HG03097 (cell line): Measurements from ENCODE around the gene ZC3H15.
"Not testable (repeated sequence)": the region's sequence is repeated elsewhere in the genome, so short reads cannot be mapped to it uniquely, and the experiment has no call there.

ENCODE experiments used
- ATAC-seq: cut with Tn5 transposase; IDR thresholded peaks from one replicate; pipeline ENCODE4 v1.9.1; 2021; ENCODE audit not compliant: unreplicated experiment, low FRiP score

Gene ZC3H15

DNA sequence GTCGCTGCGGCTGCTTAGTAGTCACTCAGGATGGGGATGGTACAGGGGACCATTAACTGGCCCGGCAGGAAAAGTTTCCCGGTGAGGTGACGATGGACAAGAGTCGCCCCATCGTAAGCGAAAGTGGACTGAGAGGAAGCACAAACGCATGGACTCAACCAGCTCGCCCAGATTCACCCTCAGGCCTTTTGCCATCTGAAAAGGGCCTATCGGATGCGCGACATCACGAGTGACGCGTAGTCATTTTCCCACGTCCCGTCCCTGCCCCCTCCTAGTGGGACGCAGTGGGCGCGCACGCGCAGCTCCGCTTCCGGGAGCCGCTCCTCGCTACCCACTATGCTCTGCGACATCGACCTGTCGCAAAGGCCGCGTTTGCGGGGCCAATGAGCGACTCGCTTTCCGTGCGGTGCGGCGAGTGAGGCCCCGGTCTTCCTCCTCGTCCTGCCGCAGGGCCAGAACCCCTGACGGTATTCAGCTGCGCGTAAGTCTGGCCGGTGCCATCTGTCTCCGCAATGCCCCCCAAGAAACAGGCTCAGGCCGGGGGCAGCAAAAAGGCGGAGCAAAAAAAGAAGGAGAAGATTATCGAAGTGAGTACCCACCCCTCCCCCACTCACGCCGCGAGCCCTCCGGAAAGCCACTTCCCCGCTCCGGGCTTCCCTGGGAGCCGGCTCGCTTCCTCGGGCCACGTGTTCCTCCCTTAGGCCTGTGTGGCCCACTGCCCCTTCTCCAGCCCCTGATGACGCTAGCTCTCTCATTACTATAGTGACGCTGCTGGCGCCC, at the start of gene ZC3H15:
TSS of gene ZC3H15 (plus strand) at position 390 of the 780 bp plus-strand sequence. CDS start at position 513, 123 bp downstream.
- ATAC-seq: peak; percentile 91

GRCh38 chr2:186437719-186438118, 48.3 kb upstream of the ZC3H15 start:
- ATAC-seq: no peak

- ATAC-seq: not testable (repeated sequence)
Observed at GRCh38 chr2:186439673-186440095, 46.4 kb upstream of the ZC3H15 start.

GRCh38 chr2:186440506-186440905, 45.6 kb upstream of the ZC3H15 start:
- no peak for ATAC-seq

DNA sequence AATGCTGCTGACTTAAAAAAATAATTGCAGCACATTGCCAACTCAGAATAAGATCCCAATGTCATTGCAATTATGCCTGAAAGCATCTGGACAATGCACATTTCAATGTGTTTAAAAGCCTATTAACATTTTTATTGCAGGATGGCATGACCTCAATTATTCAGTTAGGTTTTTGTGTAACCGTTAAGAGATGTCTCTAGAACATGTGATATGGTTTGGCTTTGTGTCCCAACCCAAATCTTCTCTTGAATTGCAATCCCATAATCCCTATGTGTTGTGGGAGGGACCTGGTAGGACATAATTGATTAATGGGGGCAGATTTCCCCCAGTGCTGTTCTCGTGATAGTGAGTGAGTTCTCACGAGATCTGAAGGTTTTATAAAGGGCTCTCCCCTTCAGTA, 43.2 kb upstream of the ZC3H15 start:
- ATAC-seq: no peak

DNA sequence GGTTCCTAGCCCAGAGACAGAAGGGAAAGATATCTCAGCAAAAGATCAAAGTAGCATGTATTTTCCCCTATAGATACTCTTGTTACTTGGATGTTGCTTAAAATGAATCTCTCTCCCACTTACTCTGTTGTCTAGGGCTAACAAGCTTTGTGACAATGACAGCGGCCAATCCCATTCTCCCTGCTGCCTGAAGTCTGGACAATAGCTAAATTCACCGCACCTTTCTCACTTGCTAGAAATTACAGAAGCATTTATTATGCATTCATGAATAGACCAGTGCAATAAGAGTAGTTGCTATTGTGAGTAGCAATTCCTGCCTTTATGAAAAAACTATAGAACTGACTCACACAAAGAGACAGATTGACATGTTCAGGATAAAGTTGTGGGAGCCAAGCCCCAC, 42.2 kb upstream of the ZC3H15 start:
- no peak for ATAC-seq

DNA sequence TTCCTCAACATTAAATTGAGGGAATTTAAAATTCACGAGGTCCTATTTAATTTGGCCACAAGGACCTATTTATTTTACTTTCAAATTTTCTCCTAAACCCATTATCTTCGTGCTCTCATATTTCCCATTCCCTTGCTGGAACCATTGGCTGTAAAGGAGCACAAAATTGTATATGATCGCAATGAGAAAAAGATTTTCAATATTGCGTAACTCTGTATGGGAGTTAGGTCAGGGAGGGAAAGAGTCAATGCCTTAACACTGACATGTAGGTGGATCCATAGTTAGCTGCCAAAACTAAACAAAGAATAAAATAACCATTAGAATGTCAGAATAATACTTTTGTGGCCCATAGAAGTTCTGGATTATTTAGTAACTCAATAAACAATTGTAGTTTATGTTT, 40.6 kb upstream of the ZC3H15 start:
- ATAC-seq: no peak

DNA sequence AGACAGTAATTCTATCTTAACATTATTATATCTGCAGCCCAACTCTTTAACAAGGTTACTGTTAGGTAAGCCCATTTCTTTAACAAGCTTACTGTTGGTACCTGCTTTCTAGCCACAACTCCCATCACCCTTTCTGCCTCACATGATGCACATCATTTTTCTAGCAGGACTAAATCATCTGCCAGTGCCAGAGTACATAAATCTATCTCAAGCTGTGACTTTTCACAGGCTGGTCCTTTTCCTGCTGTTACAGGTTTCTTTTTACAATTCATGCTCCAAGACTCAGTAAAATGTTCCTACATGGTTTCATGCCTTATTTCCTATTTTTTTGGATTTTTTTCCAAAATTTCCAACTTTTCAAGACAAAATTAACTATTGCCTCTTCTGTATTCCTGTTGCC, 30.4 kb upstream of the ZC3H15 start:
- no peak for ATAC-seq

DNA sequence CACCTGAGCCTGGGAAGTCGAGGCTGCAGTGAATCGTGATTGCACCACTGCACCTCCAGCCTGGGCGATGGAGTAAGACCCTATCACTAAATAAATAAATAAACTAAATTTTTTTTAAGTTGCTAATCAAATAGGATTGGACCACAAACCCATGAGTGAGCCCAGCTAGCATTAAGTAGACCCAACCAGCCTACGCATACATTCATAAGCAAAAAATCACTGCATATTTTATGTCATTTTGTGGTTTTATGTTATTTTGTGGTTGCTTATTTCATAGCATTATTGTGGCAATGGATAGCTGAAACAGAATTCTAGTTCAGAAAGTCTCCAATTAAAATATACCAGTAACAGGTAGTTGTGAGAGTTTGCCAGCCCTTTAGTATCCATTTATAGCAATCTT, 29.1 kb upstream of the ZC3H15 start:
- no peak for ATAC-seq

GRCh38 chr2:186457908-186458307, 28.2 kb upstream of the ZC3H15 start:
- no peak for ATAC-seq

GRCh38 chr2:186459009-186459408, 27.1 kb upstream of the ZC3H15 start:
- ATAC-seq: no peak

DNA sequence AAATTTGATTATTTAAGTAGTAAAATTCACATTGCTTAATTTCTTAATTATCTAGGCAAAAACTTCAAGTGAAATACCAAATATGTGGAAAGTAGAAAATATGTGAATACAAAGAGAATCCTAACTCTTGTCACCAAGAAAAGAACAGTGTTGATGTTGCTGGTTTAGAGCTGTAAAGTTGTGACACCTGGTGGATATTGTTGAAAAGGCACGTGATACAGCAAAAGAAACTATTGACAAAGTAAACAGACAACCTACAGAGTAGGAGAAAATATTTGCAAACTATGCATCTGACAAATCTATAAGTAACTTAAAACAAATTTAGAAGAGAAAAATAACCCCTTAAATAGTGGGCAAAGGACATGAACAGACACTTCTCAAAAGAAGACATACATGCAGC, 25.6 kb upstream of the ZC3H15 start:
- peak; percentile 51 for ATAC-seq

DNA sequence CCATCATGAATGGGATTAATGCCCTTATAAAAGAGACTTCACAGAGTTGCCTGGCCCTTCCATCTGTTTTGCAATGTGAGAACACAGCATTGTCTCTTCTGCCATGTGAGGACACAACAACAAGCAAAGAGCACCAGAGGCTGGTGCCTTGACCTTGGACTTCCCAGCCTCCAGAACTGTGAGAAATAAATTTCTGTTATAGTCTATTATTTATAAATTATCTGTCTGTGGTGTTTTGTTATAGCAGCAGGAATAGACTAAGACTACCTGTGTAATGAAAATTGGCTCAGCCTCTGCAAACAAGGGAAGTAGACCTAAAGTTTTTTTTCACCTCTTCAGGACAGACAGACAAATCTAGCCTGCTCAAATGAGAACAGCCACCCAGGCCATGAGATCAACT, 19.3 kb upstream of the ZC3H15 start:
- ATAC-seq: no peak

DNA sequence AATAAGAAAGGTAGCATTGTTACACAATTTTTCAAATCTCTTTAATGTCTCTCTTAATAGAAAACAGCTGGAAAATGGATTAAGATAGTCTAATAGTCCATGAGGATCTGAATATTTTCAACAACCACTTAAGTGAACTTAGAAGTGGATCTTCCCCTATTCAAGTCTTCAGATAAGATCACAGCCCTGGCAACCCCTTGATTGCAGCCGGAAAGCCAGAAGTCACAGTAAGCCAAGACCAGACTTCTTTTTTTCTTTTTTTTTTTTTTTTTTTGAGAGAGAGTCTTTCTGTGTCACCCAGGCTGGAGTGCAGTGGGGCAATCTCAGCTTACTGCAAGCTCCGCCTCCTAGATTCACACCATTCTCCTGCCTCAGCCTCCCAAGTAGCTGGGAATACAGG, 18.6 kb upstream of the ZC3H15 start:
- no peak for ATAC-seq

DNA sequence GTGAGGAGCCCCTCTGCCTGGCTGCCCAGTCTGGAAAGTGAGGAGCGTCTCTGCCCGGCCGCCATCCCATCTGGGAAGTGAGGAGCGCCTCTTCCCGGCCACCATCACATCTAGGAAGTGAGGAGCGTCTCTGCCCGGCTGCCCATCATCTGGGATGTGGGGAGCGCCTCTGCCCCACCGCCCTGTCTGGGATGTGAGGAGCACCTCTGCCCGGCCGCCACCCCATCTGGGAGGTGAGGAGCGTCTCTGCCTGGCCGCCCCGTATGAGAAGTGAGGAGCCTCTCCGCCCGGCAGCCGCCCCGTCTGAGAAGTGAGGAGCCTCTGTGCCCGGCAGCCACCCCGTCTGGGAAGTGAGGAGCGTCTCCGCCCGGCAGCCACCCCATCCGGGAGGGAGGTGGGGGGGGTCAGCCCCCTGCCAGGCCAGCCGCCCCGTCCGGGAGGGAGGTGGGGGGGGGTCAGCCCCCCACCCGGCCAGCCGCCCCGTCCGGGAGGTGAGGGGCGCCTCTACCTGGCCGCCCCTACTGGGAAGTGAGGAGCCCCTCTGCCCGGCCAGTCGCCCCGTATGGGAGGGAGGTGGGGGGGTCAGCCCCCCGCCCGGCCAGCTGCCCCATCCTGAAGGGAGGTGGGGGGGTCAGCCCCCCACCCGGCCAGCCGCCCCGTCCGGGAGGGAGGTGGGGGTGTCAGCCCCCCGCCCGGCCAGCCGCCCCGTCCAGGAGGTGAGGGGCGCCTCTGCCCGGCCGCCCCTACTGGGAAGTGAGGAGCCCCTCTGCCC, 13.2 kb upstream of the ZC3H15 start:
- not testable (repeated sequence) for ATAC-seq

DNA sequence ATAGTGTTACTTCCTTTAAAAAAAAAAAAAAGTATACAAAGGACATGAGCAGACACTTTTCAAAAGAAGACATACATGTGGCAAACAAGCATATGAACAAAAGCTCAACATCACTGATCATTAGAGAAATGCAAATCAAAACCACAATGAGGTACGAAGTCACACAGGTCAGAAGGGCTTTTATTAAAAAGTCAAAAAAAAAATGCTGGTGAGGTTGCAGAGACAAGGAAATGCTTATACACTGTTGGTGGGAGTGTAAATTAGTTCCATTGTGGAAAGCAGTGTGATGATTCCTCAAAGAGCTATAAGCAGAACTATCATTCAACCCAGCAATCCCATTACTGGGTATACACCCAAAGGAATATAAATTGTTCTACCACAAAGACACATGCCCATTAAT, 11.8 kb upstream of the ZC3H15 start:
- not testable (repeated sequence) for ATAC-seq

GRCh38 chr2:186477790-186478189, 8.3 kb upstream of the ZC3H15 start:
- no peak for ATAC-seq

- no peak for ATAC-seq
Observed at GRCh38 chr2:186480991-186481390, 5.1 kb upstream of the ZC3H15 start.

DNA sequence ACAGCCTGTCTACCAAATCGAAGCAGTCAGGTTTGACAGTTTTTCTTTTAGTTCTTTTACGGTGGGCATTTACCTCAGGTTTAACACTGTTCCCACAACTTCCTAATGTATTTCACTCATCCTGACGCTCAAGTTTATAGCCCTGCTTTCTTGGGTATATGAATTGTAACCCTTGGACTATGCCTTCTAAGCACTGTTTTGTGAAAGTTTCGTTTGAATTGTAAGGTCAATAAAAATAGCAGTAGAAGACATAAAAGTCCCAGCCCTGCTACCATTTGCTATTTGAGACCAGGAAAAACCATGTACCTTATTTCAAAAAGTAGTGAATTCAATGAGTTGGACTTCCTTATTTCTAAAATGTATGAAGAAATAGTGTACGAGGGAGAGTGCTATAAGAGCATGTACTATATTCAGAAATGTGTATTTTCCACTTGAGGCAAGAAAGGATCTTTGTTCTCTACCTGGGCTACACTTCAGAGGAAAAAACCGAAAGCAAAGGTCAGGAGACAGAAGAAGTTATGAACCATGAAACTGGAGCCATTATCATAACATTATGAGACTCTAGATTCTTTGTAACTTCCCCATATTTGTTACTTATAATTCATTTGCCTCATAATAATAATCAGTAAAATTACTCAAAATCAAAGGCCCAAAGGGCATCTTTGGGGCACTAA, 1.9 kb upstream of the ZC3H15 start:
- no peak for ATAC-seq

- no peak for ATAC-seq
Observed at GRCh38 chr2:186485576-186485870, 537 bp upstream of the ZC3H15 start.
